H9 (cell line): Measurements from ENCODE around the gene ITM2C. TPM values are rescaled to one million over a fixed set of nuclear protein-coding genes. Genes with fewer than 3 reads are reported as not detected.

Source experiments
- DNase-seq: peaks from one replicate; pipeline ENCODE4 v3.0.0-alpha.2; 2017
- H2AFZ ChIP-seq: one replicate; pipeline ENCODE4 v1.6.1; 2013; ENCODE audit warnings: mild to moderate bottlenecking, low read length, control low read depth, moderate library complexity
- H2AK5ac ChIP-seq: 2 replicates; pipeline ENCODE4 v1.6.1; 2013; ENCODE audit warnings: low read length, control low read depth, mixed read lengths; ENCODE audit not compliant: insufficient read length
- H2BK120ac ChIP-seq: one replicate; pipeline ENCODE4 v1.6.1; 2013; ENCODE audit warnings: low read depth, mild to moderate bottlenecking, low read length, control low read depth, inconsistent platforms; ENCODE audit not compliant: poor library complexity, severe bottlenecking
- H2BK12ac ChIP-seq: 2 replicates; pipeline ENCODE4 v1.6.1; 2013; ENCODE audit warnings: low read length, control low read depth, mixed read lengths, low read depth; ENCODE audit not compliant: insufficient read length
- H2BK15ac ChIP-seq: 2 replicates; pipeline ENCODE4 v1.6.1; 2013; ENCODE audit warnings: low read depth, low read length, control low read depth
- H2BK20ac ChIP-seq: one replicate; pipeline ENCODE4 v1.6.1; 2013; ENCODE audit warnings: low read depth, mild to moderate bottlenecking, low read length, control low read depth, inconsistent platforms; ENCODE audit not compliant: poor library complexity, severe bottlenecking
- H2BK5ac ChIP-seq: 2 replicates; pipeline ENCODE4 v1.6.1; 2013; ENCODE audit warnings: low read length, control low read depth, mixed read lengths; ENCODE audit not compliant: insufficient read length
- H3K14ac ChIP-seq: 2 replicates; pipeline ENCODE4 v1.6.1; 2013; ENCODE audit warnings: low read length, control low read depth; ENCODE audit not compliant: insufficient read depth
- H3K18ac ChIP-seq: 2 replicates; pipeline ENCODE4 v1.6.1; 2013; ENCODE audit warnings: low read depth, mild to moderate bottlenecking, mixed read lengths, low read length, control low read depth; ENCODE audit not compliant: insufficient read length
- H3K23ac ChIP-seq: 2 replicates; pipeline ENCODE4 v1.6.1; 2013; ENCODE audit warnings: low read length, control low read depth, mixed read lengths, low read depth; ENCODE audit not compliant: insufficient read length
- H3K23me2 ChIP-seq: 2 replicates; pipeline ENCODE4 v1.6.1; 2013; ENCODE audit warnings: low read depth, mild to moderate bottlenecking, mixed read lengths, low read length, control low read depth; ENCODE audit not compliant: insufficient read length, poor library complexity, severe bottlenecking
- H3K27ac ChIP-seq: 2 replicates; pipeline ENCODE4 v1.5.1; 2013; ENCODE audit warnings: low read length, control low read depth, mixed read lengths, low read depth; ENCODE audit not compliant: insufficient read length
- H3K27me3 ChIP-seq: 2 replicates; pipeline ENCODE4 v1.6.1; 2013; ENCODE audit warnings: low read length, control low read depth, inconsistent platforms; ENCODE audit not compliant: insufficient read depth
- H3K4ac ChIP-seq: 2 replicates; pipeline ENCODE4 v1.6.1; 2013; ENCODE audit warnings: low read depth, mild to moderate bottlenecking, control low read depth, inconsistent platforms, low read length, moderate library complexity
- H3K4me1 ChIP-seq: 2 replicates; pipeline ENCODE4 v1.6.1; 2013; ENCODE audit warnings: low read length, control low read depth, inconsistent platforms; ENCODE audit not compliant: insufficient read depth
- H3K4me2 ChIP-seq: 2 replicates; pipeline ENCODE4 v1.6.1; 2013; ENCODE audit warnings: low read length, control low read depth, mixed read lengths; ENCODE audit not compliant: insufficient read length, insufficient read depth
- H3K56ac ChIP-seq: 2 replicates; pipeline ENCODE4 v1.6.1; 2013; ENCODE audit warnings: low read depth, mild to moderate bottlenecking, mixed read lengths, low read length, control low read depth; ENCODE audit not compliant: insufficient read length
- H3K79me1 ChIP-seq: 2 replicates; pipeline ENCODE4 v1.6.1; 2013; ENCODE audit warnings: low read depth, mild to moderate bottlenecking, moderate library complexity, low read length, control low read depth, inconsistent platforms; ENCODE audit not compliant: insufficient read depth, poor library complexity, severe bottlenecking
- H3K79me2 ChIP-seq: 2 replicates; pipeline ENCODE4 v1.6.1; 2013; ENCODE audit warnings: low read length, control low read depth, inconsistent platforms; ENCODE audit not compliant: insufficient read depth
- H3K9ac ChIP-seq: 2 replicates; pipeline ENCODE4 v1.6.1; 2013; ENCODE audit warnings: low read length, control low read depth, mixed read lengths; ENCODE audit not compliant: insufficient read length; ENCODE audit errors: extremely low read depth
- H3K9me3 ChIP-seq: one replicate; pipeline ENCODE4 v1.6.1; 2013; ENCODE audit warnings: low read depth, low read length, inconsistent platforms; ENCODE audit not compliant: control insufficient read depth
- H3T11ph ChIP-seq: one replicate; pipeline ENCODE4 v1.6.1; 2013; ENCODE audit warnings: mild to moderate bottlenecking, low read length, control low read depth, inconsistent platforms
- H4K20me1 ChIP-seq: one replicate; pipeline ENCODE4 v1.6.1; 2013; ENCODE audit not compliant: control insufficient read depth, insufficient read length, insufficient read depth
- H4K5ac ChIP-seq: 2 replicates; pipeline ENCODE4 v1.6.1; 2013; ENCODE audit warnings: low read depth, mild to moderate bottlenecking, mixed read lengths, low read length, control low read depth; ENCODE audit not compliant: insufficient read length
- H4K8ac ChIP-seq: replicated peaks from 2 replicates; pipeline ENCODE4 v1.6.1; 2013; ENCODE audit warnings: low read length, control low read depth, mixed read lengths, low read depth; ENCODE audit not compliant: insufficient read length
- H4K91ac ChIP-seq: 2 replicates; pipeline ENCODE4 v1.6.1; 2013; ENCODE audit warnings: low read depth, mild to moderate bottlenecking, moderate library complexity, mixed read lengths, low read length, control low read depth; ENCODE audit not compliant: insufficient read length
- H3K27ac Mint-ChIP-seq, 3 experiments: 2 replicates in 2 of 3; 3 replicates in 1 of 3; pipeline ENCODE4 v1.8.0; 2020 to 2021; ENCODE audit warnings: mixed read lengths in 3 of 3, mild to moderate bottlenecking in 1 of 3, moderate library complexity in 1 of 3
- H3K27me3 Mint-ChIP-seq: 2 replicates; pipeline ENCODE4 v1.8.0; 2021; ENCODE audit warnings: low read depth, mild to moderate bottlenecking, moderate library complexity, mixed read lengths
- H3K36me3 Mint-ChIP-seq, 3 experiments: 2 replicates in 2 of 3; 3 replicates in 1 of 3; pipeline ENCODE4 v1.8.0; 2020 to 2021; ENCODE audit warnings: low read depth in 3 of 3, mixed read lengths in 3 of 3; ENCODE audit not compliant: insufficient read depth in 1 of 3
- H3K4me1 Mint-ChIP-seq, 2 experiments: 2 replicates each; pipeline ENCODE4 v1.8.0; 2020; ENCODE audit warnings: mixed read lengths in 2 of 2
- H3K4me3 Mint-ChIP-seq, 2 experiments: 2 replicates in 1 of 2; 3 replicates in 1 of 2; pipeline ENCODE4 v1.8.0; 2020 to 2021; ENCODE audit warnings: mild to moderate bottlenecking in 2 of 2, mixed read lengths in 2 of 2, moderate library complexity in 1 of 2
- H3K9me3 Mint-ChIP-seq, 2 experiments: 2 replicates in 1 of 2; 3 replicates in 1 of 2; pipeline ENCODE4 v1.8.0; 2020; ENCODE audit warnings: mild to moderate bottlenecking in 2 of 2, mixed read lengths in 2 of 2, moderate library complexity in 1 of 2
- WGBS: extraction: QIAGEN DNeasy Blood & Tissue Kit; methylation state at CpG from one replicate; pipeline ENCODE4 v1.1.7; 2013; ENCODE audit warnings: missing lambda C conversion rate, low lambda C conversion rate, mixed read lengths; ENCODE audit not compliant: insufficient read length; ENCODE audit errors: extremely low coverage; 5-methylcytosine and 5-hydroxymethylcytosine counted together
- total RNA-seq: library from RNA; stranded (reverse); gene quantifications from 2 replicates; pipeline ENCODE4 v1.2.1, GENCODE V29; 2021
- TF ChIP-seq, protein P1 (sequence below): fragments of 200-600 bp; sonication (generic); conservative IDR thresholded peaks from 3 replicates; pipeline ENCODE4 v1.8.0; 2021; ENCODE audit warnings: antibody characterized with exemption, mild to moderate bottlenecking

ITM2C gene
- total RNA-seq, 1 experiment from 2014 or later, result 297 TPM

DNA sequence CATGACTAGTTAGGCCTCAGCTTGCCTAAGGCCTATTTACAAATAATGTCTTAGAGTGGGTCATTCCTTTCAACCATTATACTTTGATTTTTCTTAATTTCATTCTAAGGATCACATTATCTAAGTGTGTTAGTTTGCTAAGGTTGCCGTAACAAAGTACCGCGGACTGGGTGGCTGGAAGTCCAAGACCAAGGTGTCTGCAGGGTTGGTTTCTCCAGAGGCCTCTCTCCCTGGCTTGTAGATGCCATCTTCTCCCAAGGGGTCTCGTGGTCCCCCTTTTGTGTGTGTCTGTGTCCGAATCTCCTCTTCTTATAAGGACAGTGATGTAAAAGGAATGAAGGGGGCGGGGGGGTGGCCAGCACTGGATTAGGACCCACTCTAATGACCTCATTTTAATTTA is 18.4 kb upstream of the ITM2C start:
- no peak overlapping the region for H4K5ac ChIP-seq
- no CpG with 5 or more reads among the region's 6 CpGs for WGBS
- H3K27me3 ChIP-seq, result no peaks in the 10 kb centered on the region
- no peak overlapping the region for H3K27ac Mint-ChIP-seq
- H3K4me1 ChIP-seq, result no peaks in the 10 kb centered on the region; the same call in 1 of the 2 replicates
- no peak overlapping the region for H2AFZ ChIP-seq
- no peak overlapping the region for H2BK15ac ChIP-seq
- H3K27ac ChIP-seq, result no peak overlapping the region
- peaks cover 21 to 29% of the 10 kb centered on the region in 2 experiments for H3K4me1 Mint-ChIP-seq
- H4K91ac ChIP-seq, result no peak overlapping the region
- no peak overlapping the region for H3K14ac ChIP-seq
- H3K9ac ChIP-seq, result no peak overlapping the region
- H3K9me3 Mint-ChIP-seq, result peaks cover 10% of the 10 kb centered on the region in 2 experiments
- H3K56ac ChIP-seq, result no peak overlapping the region
- H3K23ac ChIP-seq, result no peak overlapping the region
- TF ChIP-seq, protein P1, sequence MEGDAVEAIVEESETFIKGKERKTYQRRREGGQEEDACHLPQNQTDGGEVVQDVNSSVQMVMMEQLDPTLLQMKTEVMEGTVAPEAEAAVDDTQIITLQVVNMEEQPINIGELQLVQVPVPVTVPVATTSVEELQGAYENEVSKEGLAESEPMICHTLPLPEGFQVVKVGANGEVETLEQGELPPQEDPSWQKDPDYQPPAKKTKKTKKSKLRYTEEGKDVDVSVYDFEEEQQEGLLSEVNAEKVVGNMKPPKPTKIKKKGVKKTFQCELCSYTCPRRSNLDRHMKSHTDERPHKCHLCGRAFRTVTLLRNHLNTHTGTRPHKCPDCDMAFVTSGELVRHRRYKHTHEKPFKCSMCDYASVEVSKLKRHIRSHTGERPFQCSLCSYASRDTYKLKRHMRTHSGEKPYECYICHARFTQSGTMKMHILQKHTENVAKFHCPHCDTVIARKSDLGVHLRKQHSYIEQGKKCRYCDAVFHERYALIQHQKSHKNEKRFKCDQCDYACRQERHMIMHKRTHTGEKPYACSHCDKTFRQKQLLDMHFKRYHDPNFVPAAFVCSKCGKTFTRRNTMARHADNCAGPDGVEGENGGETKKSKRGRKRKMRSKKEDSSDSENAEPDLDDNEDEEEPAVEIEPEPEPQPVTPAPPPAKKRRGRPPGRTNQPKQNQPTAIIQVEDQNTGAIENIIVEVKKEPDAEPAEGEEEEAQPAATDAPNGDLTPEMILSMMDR, result no peak
- no peak overlapping the region for H3K18ac ChIP-seq
- H4K8ac ChIP-seq, result no peak overlapping the region
- peaks cover 0 to 5% (median 0%) of the 10 kb centered on the region in 3 experiments; a peak in 2 of 7 replicates for H3K36me3 Mint-ChIP-seq
- H2BK20ac ChIP-seq, result no peak overlapping the region
- H3K4me3 Mint-ChIP-seq, result no peak overlapping the region
- H3T11ph ChIP-seq, result no peak overlapping the region
- H2AK5ac ChIP-seq, result no peak overlapping the region
- no peak overlapping the region for H3K4me2 ChIP-seq
- H3K79me1 ChIP-seq, result no peaks in the 10 kb centered on the region
- H2BK12ac ChIP-seq, result no peak overlapping the region
- H3K4ac ChIP-seq, result no peak overlapping the region
- DNase-seq, result no peak
- no peaks in the 10 kb centered on the region for H3K79me2 ChIP-seq
- H4K20me1 ChIP-seq, result no peaks in the 10 kb centered on the region
- H2BK5ac ChIP-seq, result no peak overlapping the region
- H3K23me2 ChIP-seq, result no peaks in the 10 kb centered on the region
- H3K27me3 Mint-ChIP-seq, result peaks cover 33% of the 10 kb centered on the region
- H2BK120ac ChIP-seq, result no peak overlapping the region
- H3K9me3 ChIP-seq, result no peaks in the 10 kb centered on the region
